ENCODE results near the gene TNS3.

Gene TNS3

GRCh38 chr7:47521011-47521795, 60.7 kb downstream of the TNS3 start:
- peaks cover 2% of the 10 kb centered on the region for H3K9me3 ChIP-seq (ENCODE audit: low read length)
- H2AFZ ChIP-seq (ENCODE audit: low read depth, low read length) = no peak overlapping the region
- H3K36me3 ChIP-seq (ENCODE audit: insufficient read depth, low read length) = peaks cover 5% of the 10 kb centered on the region
- no peak overlapping the region for H3K4me3 ChIP-seq (ENCODE audit: low read length)
- no peaks in the 10 kb centered on the region for H3K4me1 ChIP-seq (ENCODE audit: insufficient read depth, low read length)
- no peaks in the 10 kb centered on the region for H3K27me3 ChIP-seq (ENCODE audit: insufficient read depth, low read length)

DNA sequence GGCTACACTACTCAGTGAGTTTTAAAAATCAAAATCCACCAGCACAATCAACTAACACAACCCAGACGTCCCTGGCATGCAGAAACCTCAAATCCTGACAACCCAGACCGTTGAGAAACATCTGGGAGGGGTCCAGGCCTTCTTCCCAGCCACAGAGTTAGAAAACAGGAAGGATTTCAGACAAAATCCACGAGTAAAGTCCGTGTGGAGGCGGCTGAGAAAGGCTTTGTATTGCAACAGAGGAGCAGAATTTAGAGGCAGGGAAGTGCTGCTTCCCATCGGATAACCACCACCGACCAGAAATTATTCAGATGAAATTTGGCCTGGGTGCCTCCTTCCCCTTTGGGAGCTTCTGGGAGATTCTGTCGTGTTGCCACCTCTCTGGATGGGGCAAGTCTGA, 61.5 kb downstream of the TNS3 start:
- no peak overlapping the region for H3K4me3 ChIP-seq (ENCODE audit: low read length)
- no peaks in the 10 kb centered on the region for H3K27me3 ChIP-seq (ENCODE audit: insufficient read depth, low read length)
- no peak overlapping the region for H2AFZ ChIP-seq (ENCODE audit: low read depth, low read length)
- peaks cover 2% of the 10 kb centered on the region for H3K9me3 ChIP-seq (ENCODE audit: low read length)
- H3K4me1 ChIP-seq (ENCODE audit: insufficient read depth, low read length) = no peaks in the 10 kb centered on the region
- peaks cover 2% of the 10 kb centered on the region for H3K36me3 ChIP-seq (ENCODE audit: insufficient read depth, low read length)

DNA sequence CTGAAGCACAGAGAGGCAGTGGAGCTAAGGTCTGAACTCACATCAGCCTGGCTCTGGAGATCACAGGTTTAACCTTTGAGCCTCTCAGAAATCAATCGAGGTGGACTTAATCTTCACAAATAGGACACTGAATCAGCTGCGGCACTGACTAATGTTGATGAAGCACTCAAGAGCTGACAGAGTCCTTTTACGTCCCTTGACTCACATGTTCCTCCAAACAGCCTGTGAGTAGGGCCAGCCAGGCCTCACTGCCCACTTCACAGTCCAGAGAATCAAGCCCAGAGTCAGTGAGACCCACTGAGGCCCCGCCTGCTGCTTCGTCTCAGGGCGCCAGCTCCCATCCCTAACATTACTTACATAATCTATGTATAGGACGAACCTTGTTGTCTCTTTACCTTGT, 63.1 kb downstream of the TNS3 start:
- H3K9me3 ChIP-seq (ENCODE audit: low read length) = peaks cover 2% of the 10 kb centered on the region
- H3K36me3 ChIP-seq (ENCODE audit: insufficient read depth, low read length) = peaks cover 2% of the 10 kb centered on the region
- no peak overlapping the region for H2AFZ ChIP-seq (ENCODE audit: low read depth, low read length)
- H3K4me1 ChIP-seq (ENCODE audit: insufficient read depth, low read length) = peaks cover 7% of the 10 kb centered on the region
- no peak overlapping the region for H3K4me3 ChIP-seq (ENCODE audit: low read length)
- H3K27me3 ChIP-seq (ENCODE audit: insufficient read depth, low read length) = no peaks in the 10 kb centered on the region

DNA sequence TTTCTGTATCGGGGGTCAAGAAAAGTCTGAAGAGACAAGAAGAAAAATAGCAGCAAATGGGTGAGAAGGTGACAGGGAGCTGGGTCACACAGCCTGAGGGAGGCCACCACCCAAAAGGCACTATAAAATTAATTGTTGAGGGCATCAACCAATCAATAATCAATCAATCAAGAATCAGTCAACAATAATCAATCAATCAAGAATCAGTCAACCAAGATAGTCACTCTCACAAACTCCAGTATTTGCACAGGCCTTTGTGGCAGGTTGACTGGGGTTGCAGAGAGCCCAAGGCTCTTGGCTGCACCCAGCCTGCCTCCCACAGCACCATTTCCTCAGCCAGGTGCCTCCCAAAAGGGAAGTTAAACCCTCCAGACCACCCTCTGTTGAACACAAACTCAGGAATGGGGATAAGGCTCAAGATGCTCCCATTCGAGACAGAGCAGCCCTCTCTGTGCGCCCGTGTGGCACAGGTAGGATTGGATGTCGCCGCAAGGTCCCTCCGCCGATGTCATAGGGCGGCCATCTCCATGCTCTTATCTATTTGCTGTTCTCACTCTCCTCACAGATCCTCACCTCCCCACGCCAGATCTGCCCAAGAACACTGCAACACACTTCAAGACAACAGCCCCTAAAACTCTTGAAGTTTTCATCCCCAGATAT, 64.0 kb downstream of the TNS3 start:
- no peak overlapping the region for H2AFZ ChIP-seq (ENCODE audit: low read depth, low read length)
- H3K27me3 ChIP-seq (ENCODE audit: insufficient read depth, low read length) = no peaks in the 10 kb centered on the region
- H3K9me3 ChIP-seq (ENCODE audit: low read length) = no peaks in the 10 kb centered on the region

GRCh38 chr7:47516985-47517600, 64.8 kb downstream of the TNS3 start:
- H3K9me3 ChIP-seq (ENCODE audit: low read length) = no peaks in the 10 kb centered on the region
- H3K4me3 ChIP-seq (ENCODE audit: low read length) = no peak overlapping the region
- H3K4me1 ChIP-seq (ENCODE audit: insufficient read depth, low read length) = peaks cover 15% of the 10 kb centered on the region
- H3K27me3 ChIP-seq (ENCODE audit: insufficient read depth, low read length) = no peaks in the 10 kb centered on the region
- H3K36me3 ChIP-seq (ENCODE audit: insufficient read depth, low read length) = no peaks in the 10 kb centered on the region
- H2AFZ ChIP-seq (ENCODE audit: low read depth, low read length) = no peak overlapping the region

More for the DNA sequence above, 64.0 kb downstream of the TNS3 start:
- Histone ChIP-seq H3K4me1 (ENCODE audit: insufficient read depth, low read length) (peaks cover 15% of the 10 kb centered on the region), H3K36me3 (ENCODE audit: insufficient read depth, low read length) (no peaks in the 10 kb centered on the region), H3K4me3 (ENCODE audit: low read length) (no peak overlapping the region)

DNA sequence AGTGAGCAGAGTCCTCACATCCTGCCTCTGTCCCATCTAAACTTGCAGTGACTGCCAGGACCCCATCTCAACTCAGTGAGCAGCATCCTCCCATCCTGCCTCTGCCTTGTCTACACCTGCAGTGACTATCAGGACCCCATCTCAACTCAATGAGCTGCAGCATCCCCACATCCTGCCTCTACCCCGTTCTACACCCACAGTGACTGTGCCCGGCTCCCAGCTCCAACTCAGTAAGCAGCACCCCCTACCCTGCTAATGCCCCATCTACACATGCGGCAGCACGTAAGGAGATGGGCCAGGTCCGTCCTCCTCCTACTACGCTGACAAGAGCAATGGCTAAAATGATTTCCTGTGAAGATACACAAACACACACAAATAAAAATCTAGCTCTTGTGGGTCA, 65.5 kb downstream of the TNS3 start:
- Histone ChIP-seq H3K36me3 (ENCODE audit: insufficient read depth, low read length) (no peaks in the 10 kb centered on the region), H3K4me1 (ENCODE audit: insufficient read depth, low read length) (peaks cover 15% of the 10 kb centered on the region), H3K4me3 (ENCODE audit: low read length) (no peak overlapping the region), H3K9me3 (ENCODE audit: low read length) (no peaks in the 10 kb centered on the region), H3K27me3 (ENCODE audit: insufficient read depth, low read length) (no peaks in the 10 kb centered on the region), H2AFZ (ENCODE audit: low read depth, low read length) (no peak overlapping the region)

DNA sequence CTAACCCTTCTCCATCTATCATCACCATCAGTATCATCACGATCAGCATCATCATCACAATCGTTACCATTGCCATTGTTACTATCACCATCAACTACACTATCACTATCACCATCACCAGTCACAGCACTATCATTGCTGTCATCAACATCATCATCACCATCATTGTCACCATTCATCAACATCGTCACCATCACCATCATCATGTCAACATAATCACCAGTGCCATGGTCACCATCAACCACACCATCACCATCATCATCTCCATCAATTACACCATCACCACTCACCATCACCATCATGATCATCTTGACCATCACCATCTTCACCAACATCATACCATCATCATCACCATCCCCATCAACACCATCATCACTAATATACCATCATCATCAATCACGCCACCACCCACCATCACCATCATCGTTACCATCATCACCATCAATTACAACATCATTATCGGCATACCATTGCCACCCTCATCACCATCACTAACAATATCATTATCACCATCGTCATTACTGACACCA, 66.5 kb downstream of the TNS3 start:
- no peaks in the 10 kb centered on the region for H3K9me3 ChIP-seq (ENCODE audit: low read length)
- no peak overlapping the region for H2AFZ ChIP-seq (ENCODE audit: low read depth, low read length)
- H3K27me3 ChIP-seq (ENCODE audit: insufficient read depth, low read length) = no peaks in the 10 kb centered on the region
- no peaks in the 10 kb centered on the region for H3K36me3 ChIP-seq (ENCODE audit: insufficient read depth, low read length)
- H3K4me3 ChIP-seq (ENCODE audit: low read length) = no peak overlapping the region
- peaks cover 15% of the 10 kb centered on the region for H3K4me1 ChIP-seq (ENCODE audit: insufficient read depth, low read length)

DNA sequence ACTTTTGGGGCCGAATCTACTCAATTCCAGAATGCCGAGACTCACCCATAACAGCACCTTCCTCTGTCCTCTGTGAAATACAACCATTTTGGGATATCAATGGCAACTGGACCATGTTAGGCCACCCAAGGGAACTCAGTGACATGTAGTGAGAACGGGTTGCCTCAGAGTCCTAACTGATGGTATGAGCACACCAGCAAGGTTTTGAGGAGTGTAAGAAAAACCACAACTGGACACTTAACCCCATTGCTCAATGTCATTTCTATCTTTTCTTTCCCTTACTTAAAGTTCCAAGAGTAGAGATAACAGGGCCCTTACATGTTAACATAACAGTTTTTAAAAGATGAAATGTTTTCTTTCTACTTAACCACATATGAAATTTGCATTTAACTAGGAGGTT, 67.1 kb downstream of the TNS3 start:
- H3K36me3 ChIP-seq (ENCODE audit: insufficient read depth, low read length) = no peaks in the 10 kb centered on the region
- no peak overlapping the region for H3K4me3 ChIP-seq (ENCODE audit: low read length)
- no peaks in the 10 kb centered on the region for H3K9me3 ChIP-seq (ENCODE audit: low read length)
- peaks cover 15% of the 10 kb centered on the region for H3K4me1 ChIP-seq (ENCODE audit: insufficient read depth, low read length)
- H3K27me3 ChIP-seq (ENCODE audit: insufficient read depth, low read length) = no peaks in the 10 kb centered on the region
- H2AFZ ChIP-seq (ENCODE audit: low read depth, low read length) = no peak overlapping the region

DNA sequence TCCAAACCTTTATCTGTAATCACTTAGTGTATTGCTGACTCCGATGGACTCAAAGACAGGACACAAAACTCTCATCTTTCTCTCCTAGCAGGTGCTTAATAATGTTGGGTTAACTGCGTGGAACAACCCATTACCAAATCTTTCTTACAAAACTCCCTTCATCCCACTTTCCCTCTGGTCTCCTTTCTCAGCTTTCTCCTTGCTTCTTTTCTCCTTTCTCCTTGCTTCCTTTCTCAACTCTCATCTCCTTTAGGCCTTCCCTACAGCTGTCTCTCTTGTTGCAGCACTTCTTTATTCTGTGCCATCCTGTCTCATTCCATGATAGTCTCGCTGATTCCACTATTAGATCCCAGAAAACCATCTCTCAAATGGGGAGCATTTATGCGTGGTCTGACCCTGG, 67.5 kb downstream of the TNS3 start:
- Histone ChIP-seq H3K4me1 (ENCODE audit: insufficient read depth, low read length) (peaks cover 15% of the 10 kb centered on the region), H3K36me3 (ENCODE audit: insufficient read depth, low read length) (no peaks in the 10 kb centered on the region), H3K4me3 (ENCODE audit: low read length) (no peak overlapping the region), H3K27me3 (ENCODE audit: insufficient read depth, low read length) (no peaks in the 10 kb centered on the region), H2AFZ (ENCODE audit: low read depth, low read length) (no peak overlapping the region), H3K9me3 (ENCODE audit: low read length) (no peaks in the 10 kb centered on the region)

DNA sequence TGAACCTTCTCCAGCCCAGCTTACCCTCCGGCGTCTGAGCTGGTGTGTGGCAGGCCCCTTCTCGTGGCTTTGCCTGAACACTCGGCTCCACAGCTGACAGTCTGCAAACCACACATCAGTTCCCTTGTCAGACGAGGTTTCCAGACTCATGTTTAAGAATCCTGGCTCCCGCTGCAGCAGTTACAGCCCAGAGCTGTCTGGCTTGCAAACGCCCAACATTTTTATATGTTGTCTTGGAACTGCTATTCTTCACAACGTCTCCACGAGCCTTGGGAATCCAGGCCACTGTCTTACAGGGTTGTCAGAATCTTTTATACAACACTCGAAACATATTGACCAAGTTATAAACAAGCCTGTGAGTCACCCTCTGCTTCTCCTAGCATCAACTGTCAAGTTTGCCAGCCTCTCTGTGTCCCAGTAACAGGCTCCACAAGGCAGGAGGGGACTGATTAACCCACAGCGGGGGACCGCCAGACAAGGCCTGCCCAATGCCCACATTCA, 68.1 kb downstream of the TNS3 start:
- Histone ChIP-seq H3K4me3 (ENCODE audit: low read length) (no peak overlapping the region), H3K9me3 (ENCODE audit: low read length) (no peaks in the 10 kb centered on the region), H3K27me3 (ENCODE audit: insufficient read depth, low read length) (no peaks in the 10 kb centered on the region)

DNA sequence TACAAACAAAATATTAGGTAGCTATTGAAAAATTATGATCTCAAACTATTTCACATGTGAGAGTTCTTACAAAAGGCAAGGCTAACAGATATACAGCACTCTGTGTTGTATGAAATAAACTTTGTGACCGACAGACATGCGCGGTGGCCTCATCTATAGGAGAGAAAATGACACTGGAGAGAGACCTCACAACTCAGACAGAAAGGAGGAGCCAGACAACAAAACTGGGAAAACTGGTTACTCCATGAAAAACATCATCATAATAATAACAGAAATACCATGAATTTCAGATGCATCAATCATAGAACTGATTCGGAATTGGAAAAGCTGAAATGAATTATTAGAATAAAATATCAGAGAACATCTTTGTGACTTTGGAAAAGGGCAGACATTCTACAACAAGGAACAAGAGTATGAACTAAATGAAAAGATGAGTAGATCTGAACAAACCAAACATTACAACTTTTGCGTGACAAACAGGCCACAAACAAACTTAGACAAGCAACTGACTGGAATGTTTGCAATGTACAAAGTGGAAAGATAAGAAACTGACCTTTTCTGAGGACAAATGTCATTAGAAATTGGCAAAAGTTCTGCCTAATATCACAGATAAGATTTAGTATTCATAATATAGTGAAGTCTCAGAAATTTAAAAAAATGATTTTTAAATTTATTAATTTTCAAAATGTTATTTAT, 69.3 kb downstream of the TNS3 start:
- no peaks in the 10 kb centered on the region for H3K27me3 ChIP-seq (ENCODE audit: insufficient read depth, low read length)
- no peaks in the 10 kb centered on the region for H3K36me3 ChIP-seq (ENCODE audit: insufficient read depth, low read length)
- no peaks in the 10 kb centered on the region for H3K9me3 ChIP-seq (ENCODE audit: low read length)
- H3K4me3 ChIP-seq (ENCODE audit: low read length) = no peak overlapping the region
- peaks cover 28% of the 10 kb centered on the region for H3K4me1 ChIP-seq (ENCODE audit: insufficient read depth, low read length)
- H2AFZ ChIP-seq (ENCODE audit: low read depth, low read length) = no peak overlapping the region

More for the DNA sequence above, 68.1 kb downstream of the TNS3 start:
- peaks cover 16% of the 10 kb centered on the region for H3K4me1 ChIP-seq (ENCODE audit: insufficient read depth, low read length)
- no peaks in the 10 kb centered on the region for H3K36me3 ChIP-seq (ENCODE audit: insufficient read depth, low read length)
- H2AFZ ChIP-seq (ENCODE audit: low read depth, low read length) = no peak overlapping the region

- no peaks in the 10 kb centered on the region for H3K36me3 ChIP-seq (ENCODE audit: insufficient read depth, low read length)
- no peaks in the 10 kb centered on the region for H3K9me3 ChIP-seq (ENCODE audit: low read length)
- H3K4me1 ChIP-seq (ENCODE audit: insufficient read depth, low read length) = peaks cover 35% of the 10 kb centered on the region
- no peak overlapping the region for H3K4me3 ChIP-seq (ENCODE audit: low read length)
- no peak overlapping the region for H2AFZ ChIP-seq (ENCODE audit: low read depth, low read length)
- H3K27me3 ChIP-seq (ENCODE audit: insufficient read depth, low read length) = no peaks in the 10 kb centered on the region
Measured at GRCh38 chr7:47511699-47512370, 70.1 kb downstream of the TNS3 start.
